ENCODE results near the gene NIPSNAP3A. TPM values are rescaled to one million over a fixed set of nuclear protein-coding genes. Genes with fewer than 3 reads are reported as not detected.

The NIPSNAP3A gene
- polyA plus RNA-seq, 2 of the 4 experiments (the other 2 are of a cell fraction) = 20.1 to 34.5 TPM

DNA sequence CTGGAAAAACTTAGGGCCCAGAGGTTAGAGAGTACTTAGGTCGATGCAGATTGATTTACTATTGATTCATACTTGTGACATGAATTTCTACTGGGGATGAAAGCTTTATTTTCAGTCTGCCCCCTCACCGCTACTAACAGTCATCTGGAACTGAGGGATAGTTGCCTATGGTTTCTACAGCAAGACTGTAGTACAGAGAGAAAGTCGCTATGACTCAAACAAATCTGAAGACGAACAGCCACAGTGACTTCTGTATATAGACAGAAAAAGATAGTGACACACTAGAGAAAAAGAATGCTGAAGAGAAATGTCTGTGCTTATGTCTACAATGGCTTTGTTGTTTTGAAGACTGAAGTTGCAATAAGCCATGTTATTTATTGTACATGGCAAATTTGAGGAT lies 35.9 kb upstream of the NIPSNAP3A start:
- WGBS (ENCODE audit: missing lambda C conversion rate) = 20% methylated on average over 4 of the region's 4 CpGs
- ATAC-seq (no peak), DNase-seq (ENCODE audit: low read depth in 1 of 2, low spot score in 1 of 2) (no peak), FAIRE-seq (no peak)
- Histone ChIP-seq H3K4me2 (no peak overlapping the region), H3K4me1 (no peaks in the 10 kb centered on the region), H3K27ac (no peak overlapping the region), H3K9me3 (no peaks in the 10 kb centered on the region), H3K4me3 (no peak overlapping the region)
- CTCF ChIA-PET = no interaction called here
- no peak for TF ChIP-seq BCL3 (IDR thresholded peaks at IDR 0.05)
- no peak for TF ChIP-seq HOXB13 (CRISPR knock-in tag; IDR thresholded peaks at IDR 0.05; ENCODE audit: low read depth)
- TF ChIP-seq, protein P1, sequence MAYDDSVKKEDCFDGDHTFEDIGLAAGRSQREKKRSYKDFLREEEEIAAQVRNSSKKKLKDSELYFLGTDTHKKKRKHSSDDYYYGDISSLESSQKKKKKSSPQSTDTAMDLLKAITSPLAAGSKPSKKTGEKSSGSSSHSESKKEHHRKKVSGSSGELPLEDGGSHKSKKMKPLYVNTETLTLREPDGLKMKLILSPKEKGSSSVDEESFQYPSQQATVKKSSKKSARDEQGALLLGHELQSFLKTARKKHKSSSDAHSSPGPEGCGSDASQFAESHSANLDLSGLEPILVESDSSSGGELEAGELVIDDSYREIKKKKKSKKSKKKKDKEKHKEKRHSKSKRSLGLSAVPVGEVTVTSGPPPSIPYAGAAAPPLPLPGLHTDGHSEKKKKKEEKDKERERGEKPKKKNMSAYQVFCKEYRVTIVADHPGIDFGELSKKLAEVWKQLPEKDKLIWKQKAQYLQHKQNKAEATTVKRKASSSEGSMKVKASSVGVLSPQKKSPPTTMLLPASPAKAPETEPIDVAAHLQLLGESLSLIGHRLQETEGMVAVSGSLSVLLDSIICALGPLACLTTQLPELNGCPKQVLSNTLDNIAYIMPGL (CRISPR knock-in tag; IDR thresholded peaks at IDR 0.05; ENCODE audit: borderline replicate concordance) = no peak
- TF ChIP-seq NR3C1 (IDR thresholded peaks at IDR 0.05) = no peak
- TF ChIP-seq MAX (IDR thresholded peaks at IDR 0.05) = no peak
- TF ChIP-seq NFE2L2 (conservative IDR thresholded peaks at IDR 0.05; ENCODE audit: low read length) = no peak
- no peak for TF ChIP-seq HDAC2 (IDR thresholded peaks at IDR 0.05)
- TF ChIP-seq HOXB5 (CRISPR knock-in tag; IDR thresholded peaks at IDR 0.05) = no peak
- no peak for TF ChIP-seq FOXS1 (CRISPR knock-in tag; IDR thresholded peaks at IDR 0.05)
- TF ChIP-seq EHF (CRISPR knock-in tag; IDR thresholded peaks at IDR 0.05) = no peak
- TF ChIP-seq FOSB (CRISPR knock-in tag; IDR thresholded peaks at IDR 0.05) = no peak
- POLR2A ChIA-PET = no interaction called here

- Histone ChIP-seq H3K4me2 (no peak overlapping the region), H3K27ac (no peak overlapping the region), H3K9me3 (no peaks in the 10 kb centered on the region), H3K4me1 (no peaks in the 10 kb centered on the region), H3K4me3 (no peak overlapping the region)
- TF ChIP-seq, protein P2, sequence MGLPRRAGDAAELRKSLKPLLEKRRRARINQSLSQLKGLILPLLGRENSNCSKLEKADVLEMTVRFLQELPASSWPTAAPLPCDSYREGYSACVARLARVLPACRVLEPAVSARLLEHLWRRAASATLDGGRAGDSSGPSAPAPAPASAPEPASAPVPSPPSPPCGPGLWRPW (IDR thresholded peaks at IDR 0.05) = no peak
- TF ChIP-seq TP53 (CRISPR knock-in tag; IDR thresholded peaks at IDR 0.05) (no peak), CBX2 (IDR thresholded peaks at IDR 0.05; ENCODE audit: borderline replicate concordance, low read depth) (no peak), ESRRA (IDR thresholded peaks at IDR 0.05; ENCODE audit: borderline replicate concordance, low read length) (no peak), PBX3 (IDR thresholded peaks at IDR 0.05) (no peak), SMC3 (IDR thresholded peaks at IDR 0.05) (no peak), JUN (IDR thresholded peaks at IDR 0.05) (no peak), MYC (IDR thresholded peaks at IDR 0.05; ENCODE audit: borderline replicate concordance, low read length) (no peak), EP300 (IDR thresholded peaks at IDR 0.05) (no peak), BCL3 (IDR thresholded peaks at IDR 0.05) (no peak), HOXB5 (CRISPR knock-in tag; IDR thresholded peaks at IDR 0.05) (no peak), HOXB13 (CRISPR knock-in tag; IDR thresholded peaks at IDR 0.05; ENCODE audit: low read depth) (no peak), SREBF2 (IDR thresholded peaks at IDR 0.05) (no peak), FOSB (CRISPR knock-in tag; IDR thresholded peaks at IDR 0.05) (no peak), NPAS2 (CRISPR knock-in tag; IDR thresholded peaks at IDR 0.05; ENCODE audit: borderline replicate concordance) (no peak), EHF (CRISPR knock-in tag; IDR thresholded peaks at IDR 0.05) (no peak)
- ATAC-seq = no peak
- CTCF ChIA-PET = interaction anchor here (0.6 to 0.9 kb wide), 2 partner anchors 22 to 687 kb away, joined by 3 read pairs; no protein-coding TSS in a partner anchor
- WGBS (ENCODE audit: missing lambda C conversion rate) = 56% methylated on average over 3 of the region's 5 CpGs
- no peak for DNase-seq (ENCODE audit: low read depth in 1 of 2, low spot score in 1 of 2)
- FAIRE-seq = no peak
- POLR2A ChIA-PET = no interaction called here
Observed at GRCh38 chr9:104725014-104725413, 22.5 kb upstream of the NIPSNAP3A start.

Measured in A549 (cell line).